Prostate gland (tissue), 2 donors: ENCODE results near the gene MSRB3.

Experiments
- CTCF ChIP-seq, 4 experiments: fragments of 200-600 bp in 2 of 4; fragments of 450-650 bp in 2 of 4; sonication (generic) in 2 of 4; IDR thresholded peaks; 1 replicate in 3 of 4; 2 replicates in 1 of 4; pipeline ENCODE4 v1.5.1; 2016 to 2019; ENCODE audit warnings: antibody characterized with exemption in 4 of 4, mild to moderate bottlenecking in 2 of 4, moderate library complexity in 2 of 4
- POLR2A ChIP-seq: fragments of 450-650 bp; IDR thresholded peaks from one replicate; pipeline ENCODE4 v1.6.1; 2016; ENCODE audit warnings: antibody characterized with exemption, mild to moderate bottlenecking
- POLR2AphosphoS5 ChIP-seq: sonication (generic); formaldehyde crosslinking; IDR thresholded peaks from one replicate; pipeline ENCODE4 v1.6.1; 2017; ENCODE audit warnings: antibody characterized with exemption

- TF ChIP-seq CTCF (IDR thresholded peaks at IDR 0.05) (no peak), POLR2A (no peak), POLR2AphosphoS5 (no peak)
Observed at GRCh38 chr12:65430571-65431306, 152.3 kb downstream of the MSRB3 start.
